ENCODE data around the gene CIB4.
A peak's percentile ranks its signal among the peaks of the same experiment; 100 is the strongest.
"Not testable (repeated sequence)": the region's sequence is repeated elsewhere in the genome, so short reads cannot be mapped to it uniquely, and the experiment has no call there.

CIB4 gene

DNA sequence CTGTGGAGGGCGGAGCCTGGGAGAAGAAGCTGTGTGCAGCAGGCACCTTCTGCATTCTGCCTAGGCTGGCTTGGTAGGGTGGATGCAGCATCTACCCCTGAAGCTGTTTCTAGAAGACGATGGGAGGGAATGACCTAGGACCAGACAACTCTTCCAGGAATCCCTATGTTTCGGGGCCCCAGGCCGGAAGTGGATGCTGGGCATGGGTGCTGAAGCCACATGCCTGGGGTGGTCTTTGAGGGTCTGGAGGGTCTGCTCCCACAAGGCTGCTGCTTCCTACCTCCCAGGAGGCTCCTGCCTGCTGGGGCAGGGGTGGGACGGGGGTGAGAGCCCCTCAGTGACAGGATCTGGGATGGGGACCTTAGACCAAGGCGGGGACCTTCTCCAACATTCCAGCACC, 61.0 kb downstream of the CIB4 start:
- DNase-seq: no peak

GRCh38 chr2:26579723-26580040, 61.5 kb downstream of the CIB4 start:
- DNase-seq: no peak

DNA sequence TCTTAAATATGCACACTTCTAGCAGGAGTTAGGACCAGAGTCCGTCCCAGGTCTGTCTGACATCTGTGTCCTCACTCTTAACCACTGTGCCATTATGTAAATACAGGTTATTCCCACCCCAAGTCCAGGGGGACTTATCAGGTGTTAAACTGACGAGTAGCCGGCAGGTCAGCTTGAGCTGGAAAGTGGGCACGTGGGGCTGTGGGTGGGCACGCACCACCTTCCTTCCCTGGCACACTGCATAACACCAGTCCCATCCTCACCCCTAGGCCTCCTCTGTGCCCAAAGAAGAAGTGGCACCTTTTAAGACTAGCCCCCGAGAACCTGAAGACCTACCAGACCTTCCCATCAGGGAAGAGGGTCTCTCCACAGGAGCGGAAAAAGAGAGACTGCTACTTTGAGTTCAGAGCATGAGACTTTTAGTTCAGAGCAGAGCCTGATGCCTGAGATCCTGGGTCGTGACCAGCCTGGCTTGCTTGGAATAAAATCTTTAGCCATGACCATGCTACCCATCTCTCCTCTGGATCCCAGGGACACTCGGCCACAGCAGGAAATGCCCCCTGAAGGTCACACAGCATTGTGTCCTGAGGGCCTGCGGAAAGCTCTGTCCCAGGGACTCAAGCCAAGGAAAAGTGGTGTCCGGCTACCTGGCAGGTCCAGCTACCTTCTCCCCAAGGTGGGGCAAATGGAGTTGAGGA, 62.0 kb downstream of the CIB4 start:
- DNase-seq: no peak

- DNase-seq: no peak
These were observed 62.6 kb downstream of the CIB4 start for GRCh38 chr2:26578581-26578980.

GRCh38 chr2:26578113-26578458, 63.1 kb downstream of the CIB4 start:
- no peak for DNase-seq

DNA sequence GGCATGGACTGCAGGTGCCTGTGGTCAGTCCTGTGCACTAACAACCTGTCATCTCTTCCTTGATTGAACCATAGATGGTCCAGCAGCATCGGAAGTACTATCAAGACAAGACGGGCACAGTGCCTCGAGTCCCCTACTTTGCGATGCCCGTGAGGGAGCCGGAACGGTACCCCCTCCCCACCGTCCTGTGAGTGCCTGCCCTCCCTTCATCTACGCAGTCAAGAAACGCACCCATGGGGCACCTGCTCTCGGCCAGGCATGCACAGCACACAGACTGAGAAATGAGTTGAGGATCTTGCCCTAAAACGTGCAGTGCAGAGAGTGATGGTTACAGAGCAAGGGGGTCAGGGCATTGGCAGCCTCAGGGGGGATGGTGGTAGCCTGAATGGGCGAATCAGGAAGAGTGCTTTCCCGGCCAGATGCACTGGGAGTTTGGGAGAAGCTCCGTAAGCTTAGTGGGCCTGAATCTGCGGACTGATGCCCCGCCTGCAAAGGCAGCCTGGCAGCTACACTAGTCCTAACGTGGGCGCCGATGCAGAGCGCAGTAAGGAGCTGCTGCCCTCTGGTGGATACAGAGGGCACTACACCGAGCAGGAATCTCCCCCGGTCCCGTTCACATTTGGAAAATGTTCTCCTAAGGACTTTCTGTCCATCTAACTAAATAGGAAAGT, 63.6 kb downstream of the CIB4 start:
- DNase-seq: peak; percentile 50

- no peak for DNase-seq
These were observed 64.4 kb downstream of the CIB4 start for GRCh38 chr2:26576565-26577441.

DNA sequence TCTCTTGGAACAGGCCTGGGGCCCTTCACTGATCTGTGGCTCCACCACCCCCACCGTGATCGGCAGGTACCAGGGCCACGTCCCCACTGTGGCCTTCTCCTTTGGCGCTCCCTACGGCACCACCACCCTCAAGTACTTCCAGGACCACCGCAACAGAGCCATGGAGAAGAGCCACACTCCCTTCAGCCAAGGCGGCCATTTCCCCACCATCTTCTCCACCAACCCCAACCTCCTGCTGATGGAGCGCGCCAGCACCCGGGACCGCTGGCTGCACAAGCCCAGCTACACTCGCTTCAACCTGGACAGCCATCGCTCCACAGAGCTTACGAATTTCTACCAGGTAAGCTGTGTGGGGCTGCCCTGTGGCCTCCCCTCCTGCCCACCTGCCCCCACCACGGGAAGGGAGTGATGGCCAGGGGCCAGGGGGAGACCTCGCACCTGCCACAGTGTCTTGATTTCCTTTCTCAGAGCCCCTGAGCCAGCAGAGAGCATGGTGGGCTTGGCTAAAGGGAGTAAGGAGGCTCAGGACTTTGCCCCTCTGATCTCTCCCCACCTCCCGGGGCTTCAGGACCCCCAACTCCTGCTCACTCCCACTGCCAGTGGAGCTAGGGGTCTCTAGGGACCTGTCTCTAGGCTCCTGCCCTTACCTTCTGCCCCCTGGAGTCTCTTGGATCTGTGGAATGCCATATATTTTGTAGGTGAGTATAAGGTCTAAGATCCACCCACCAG, 65.2 kb downstream of the CIB4 start:
- no peak for DNase-seq

DNA sequence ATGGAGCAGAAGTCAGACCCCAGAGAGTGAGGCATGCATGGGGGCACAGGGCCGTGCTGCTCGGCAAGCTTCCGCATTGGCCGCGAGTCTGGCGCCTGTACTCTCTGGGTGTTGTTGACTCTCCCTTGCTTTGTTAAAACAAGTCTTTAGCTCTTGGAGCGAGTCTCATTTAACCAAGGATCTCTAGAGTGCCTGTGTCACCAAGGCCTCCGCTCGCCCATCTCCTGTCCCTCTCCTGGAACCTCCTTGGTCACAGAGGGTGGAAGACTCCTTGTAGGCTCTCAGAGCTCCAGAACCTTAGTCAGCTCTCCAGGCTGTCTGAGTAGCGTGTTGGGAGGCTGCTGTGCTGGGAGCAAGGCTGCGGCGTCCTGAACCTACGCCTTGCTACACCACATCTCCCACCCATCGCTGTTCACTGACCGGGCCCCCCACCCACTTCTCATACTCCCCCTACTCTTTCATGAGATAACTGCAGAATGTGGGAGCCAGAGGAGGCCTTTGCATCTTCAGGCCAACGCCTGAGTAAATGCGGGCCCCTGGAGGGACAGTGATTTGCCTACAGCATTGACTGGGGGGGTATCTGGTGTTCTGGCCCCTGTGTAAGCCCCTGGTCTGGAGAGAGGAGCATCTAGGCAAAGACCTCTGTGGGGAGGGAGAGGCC, 66.1 kb downstream of the CIB4 start:
- DNase-seq: no peak

DNA sequence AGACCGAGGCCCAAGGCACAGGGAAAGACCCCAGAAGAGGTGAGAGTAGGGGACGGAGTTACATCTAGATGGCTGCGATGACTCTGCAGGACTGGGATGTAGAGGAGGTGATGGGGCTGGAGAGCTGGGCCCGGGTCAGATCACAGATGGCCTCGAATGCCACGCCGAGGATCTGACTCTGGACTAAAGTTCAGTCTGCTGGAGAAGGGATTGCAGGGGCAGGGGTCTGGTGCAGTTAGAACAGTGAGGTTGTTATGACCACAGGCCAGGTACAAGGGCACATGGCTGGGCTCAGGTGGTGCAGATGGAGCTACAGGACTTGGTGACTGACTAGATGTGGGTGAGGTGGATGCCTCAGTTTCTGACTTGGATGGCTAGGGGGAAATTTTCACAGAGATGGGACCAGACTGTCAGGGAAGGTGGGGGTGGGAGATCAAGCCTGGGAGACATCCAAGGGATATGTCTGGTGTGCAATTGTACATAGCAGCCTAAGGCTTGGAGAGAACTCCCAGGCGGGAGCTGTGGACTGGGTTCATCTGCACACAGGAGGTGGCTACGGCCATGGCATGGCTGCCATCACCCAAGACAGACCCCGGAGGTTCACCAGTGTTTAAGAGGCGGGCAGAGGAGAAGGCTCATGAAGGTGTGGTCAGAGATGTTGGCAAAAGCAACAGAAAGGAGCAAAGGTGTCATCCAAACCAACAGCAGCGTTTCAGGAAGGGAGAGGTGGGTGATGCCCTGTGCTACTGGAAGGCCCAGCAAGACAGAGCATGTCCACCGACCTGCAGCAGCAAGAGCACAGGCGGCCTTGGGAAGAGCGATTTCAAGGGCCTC, 66.9 kb downstream of the CIB4 start:
- DNase-seq: no peak

GRCh38 chr2:26573241-26573925, 67.8 kb downstream of the CIB4 start:
- DNase-seq: no peak

DNA sequence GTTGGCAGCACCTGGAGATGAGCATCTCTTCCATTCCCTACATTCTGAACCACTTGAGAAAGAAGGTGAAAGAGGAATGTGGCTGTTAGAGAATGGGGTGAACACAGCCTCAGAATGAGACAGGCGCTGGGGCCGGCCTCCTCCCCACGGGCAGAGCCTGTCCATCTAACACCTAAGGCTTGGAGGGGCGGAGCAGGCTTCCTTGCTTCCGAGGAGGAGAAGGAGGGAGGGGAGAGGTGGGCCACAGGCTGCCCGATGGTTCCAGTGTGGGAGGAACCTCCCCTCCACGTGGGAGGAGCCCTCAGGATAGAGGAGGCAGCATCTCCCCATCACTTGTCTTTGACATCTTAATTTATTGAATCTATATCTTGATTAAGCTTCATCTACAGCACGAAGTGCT, 68.6 kb downstream of the CIB4 start:
- DNase-seq: no peak

- no peak for DNase-seq
These were observed 69.8 kb downstream of the CIB4 start for GRCh38 chr2:26571316-26571715.

DNA sequence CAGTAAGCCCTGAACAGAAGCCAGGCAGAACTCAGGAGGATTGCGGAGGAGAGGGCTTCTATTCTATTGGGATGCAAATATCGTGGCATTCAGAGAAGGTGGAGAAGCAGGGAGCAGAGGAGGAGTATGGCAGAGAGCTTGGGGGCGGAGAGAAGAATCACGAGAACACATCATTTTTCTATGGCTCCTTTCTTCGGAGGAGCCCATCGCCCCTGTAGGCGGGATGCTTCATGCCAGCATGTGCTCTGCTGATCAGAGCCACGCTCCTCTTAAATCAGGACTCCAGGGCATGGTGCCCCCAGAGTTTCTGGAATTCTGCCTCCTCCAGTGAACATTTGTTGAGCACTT, 71.1 kb downstream of the CIB4 start:
- no peak for DNase-seq

- no peak for DNase-seq
These were observed 71.7 kb downstream of the CIB4 start for GRCh38 chr2:26569216-26570082.

GRCh38 chr2:26568076-26568890, 72.9 kb downstream of the CIB4 start:
- DNase-seq: no peak

DNA sequence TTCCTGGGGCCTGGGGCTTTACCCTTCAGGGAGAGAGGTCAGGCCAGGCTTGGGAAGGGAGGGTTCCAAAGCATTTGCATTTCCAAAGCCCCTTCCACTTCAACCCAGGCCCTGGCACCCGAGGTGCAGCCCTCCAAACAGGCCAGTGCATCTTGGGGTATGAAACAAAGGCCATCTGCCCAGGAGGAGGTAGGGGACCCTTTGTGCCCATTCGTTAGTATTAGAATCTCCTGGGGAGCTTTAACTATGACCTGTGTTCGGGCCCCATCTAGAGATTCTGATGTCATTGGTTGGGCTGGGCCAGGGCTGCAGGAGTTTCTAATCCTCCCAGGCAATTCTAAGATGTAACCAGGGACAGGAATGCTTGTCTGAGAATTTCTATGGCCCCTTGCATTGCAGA, 73.6 kb downstream of the CIB4 start:
- DNase-seq: no peak

DNA sequence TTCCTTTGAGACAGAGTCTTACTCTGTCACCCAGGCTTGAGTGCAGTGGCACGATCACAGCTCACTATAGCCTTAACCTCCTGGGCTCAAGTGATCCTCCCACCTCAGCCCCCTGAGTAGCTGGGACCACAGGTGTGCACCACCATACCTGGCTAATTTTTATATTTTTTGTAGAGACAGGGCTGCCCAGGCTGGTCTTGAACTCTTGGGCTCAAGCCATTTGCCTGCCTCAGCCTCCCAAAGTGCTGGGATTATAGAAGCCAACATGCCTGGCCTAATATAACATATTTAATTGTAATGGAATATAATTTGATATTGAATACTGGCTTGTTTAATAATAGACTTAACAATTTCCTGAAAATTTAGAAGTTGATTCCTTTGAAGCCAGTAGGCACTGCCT, 74.4 kb downstream of the CIB4 start:
- DNase-seq: not testable (repeated sequence)

DNA sequence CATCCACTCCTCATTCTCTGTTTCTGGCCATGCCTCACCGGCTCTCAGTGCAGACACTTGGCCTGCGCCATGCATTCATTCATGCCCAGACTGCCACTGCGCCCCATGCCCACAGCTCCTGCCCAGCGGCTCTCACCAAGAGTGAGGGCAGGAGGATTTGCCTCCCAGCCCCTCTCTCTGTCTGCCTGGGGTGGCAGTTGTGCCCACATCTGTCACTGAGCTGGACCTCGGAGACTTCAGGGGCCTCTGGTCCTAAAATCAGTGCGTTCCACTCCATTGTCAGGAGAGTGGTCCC, 75.1 kb downstream of the CIB4 start:
- DNase-seq: no peak

Measured in activated CD4-positive, alpha-beta T cell treated with anti-CD3 and anti-CD28 coated beads for 1 hour (primary cell).